ENCODE data around the gene TMEM54. TPM values are rescaled to one million over a fixed set of nuclear protein-coding genes. Genes with fewer than 3 reads are reported as not detected.

TMEM54 gene
- total and polyA plus RNA-seq, 10 of the 15 experiments (the other 5 are each of a cell fraction or from before 2014, with no cell fraction given): 0.07 to 0.94 (median 0.56) TPM; not detected in 1

GRCh38 chr1:32948390-32948722, 47.2 kb upstream of the TMEM54 start:
- Histone ChIP-seq H2AFZ (ENCODE audit: control insufficient read depth, low read depth, low read length) (no peak overlapping the region), H3K36me3 (ENCODE audit: control insufficient read depth in 2 of 2, insufficient read depth in 2 of 2, low read length in 1 of 2) (peaks cover 6 to 8% of the 10 kb centered on the region in 2 experiments; a peak in 3 of 4 replicates), H4K20me1 (ENCODE audit: control insufficient read depth, insufficient read depth) (no peaks in the 10 kb centered on the region), H3K27me3 (replicated peaks in 1 of 2; ENCODE audit: control insufficient read depth in 2 of 2, insufficient read depth in 2 of 2, low read length in 1 of 2) (no peaks in the 10 kb centered on the region), H3K4me2 (ENCODE audit: control insufficient read depth, insufficient read depth) (no peak overlapping the region), H3K4me1 (ENCODE audit: control insufficient read depth, insufficient read depth, low read length) (peaks cover 16% of the 10 kb centered on the region), H3K27ac (ENCODE audit: control insufficient read depth, insufficient read depth) (no peak overlapping the region), H3K79me2 (ENCODE audit: control insufficient read depth, insufficient read depth, low read length) (no peaks in the 10 kb centered on the region; the same call in none of the 2 replicates), H3K9me3 (replicated peaks; ENCODE audit: control insufficient read depth, insufficient read depth, low read length) (no peaks in the 10 kb centered on the region; the same call in 2 of the 3 replicates), H3K9ac (ENCODE audit: control insufficient read depth, insufficient read depth, low read length) (no peak overlapping the region), H3K4me3 (no peak overlapping the region)
- ATAC-seq (no peak), DNase-seq (ENCODE audit: low read depth, low spot score) (no peak), FAIRE-seq (no peak)
- CTCF ChIA-PET: interaction anchor here (1.2 to 4.6 kb wide), 6 partner anchors 10 to 77 kb away, joined by 4 to 21 read pairs (median 6); no protein-coding TSS in a partner anchor
- TF ChIP-seq DPF2 (IDR thresholded peaks at IDR 0.05) (no peak), CBFB (IDR thresholded peaks at IDR 0.05; ENCODE audit: low read depth) (no peak), IKZF1 (conservative IDR thresholded peaks at IDR 0.05) (no peak), NFYA (IDR thresholded peaks at IDR 0.05; ENCODE audit: borderline replicate concordance, low read depth, low read length) (no peak), SUPT20H (IDR thresholded peaks at IDR 0.05; ENCODE audit: borderline replicate concordance, control insufficient read depth, low read depth, low read length) (no peak), CHD4 (IDR thresholded peaks at IDR 0.05) (no peak), NFYB (IDR thresholded peaks at IDR 0.05; ENCODE audit: insufficient read depth, low read depth, low read length) (no peak), SIX5 (IDR thresholded peaks at IDR 0.05; ENCODE audit: low read depth, low read length, severe bottlenecking) (no peak)
- RAD21 ChIA-PET (ENCODE audit: unreplicated experiment): interaction anchor here (1.1 to 1.5 kb wide), 2 partner anchors 45 to 106 kb away, joined by 3 to 4 read pairs; no protein-coding TSS in a partner anchor
- WGBS (ENCODE audit: insufficient coverage, insufficient replicate concordance, low lambda C conversion rate, missing lambda C conversion rate): 96% methylated on average over 1 of the region's 1 CpG
- intact Hi-C loops (cut with micrococcal nuclease; ENCODE audit: unreplicated experiment) (no loop called here), in situ Hi-C loops (cut with MboI) (loop anchor here (25.0 kb wide), 1 partner anchor 664 kb away; no protein-coding TSS in a partner anchor)
- BruUV-seq (replicated peaks): no TSS peak
- POLR2A ChIA-PET: interaction anchor here (1.0 kb wide), 1 partner anchor 45 kb away, joined by 4 read pairs; no protein-coding TSS in a partner anchor
- SMC1A ChIA-PET (ENCODE audit: uncharacterized antibody, unreplicated experiment): interaction anchor here (0.6 to 1.7 kb wide), 9 partner anchors 11 to 1501 kb away, joined by 3 to 5 read pairs (median 3); no protein-coding TSS in a partner anchor

Data from GM12878 (cell line).